ENCODE results near the gene KLC4.
"Not testable (repeated sequence)": the region's sequence is repeated elsewhere in the genome, so short reads cannot be mapped to it uniquely, and the experiment has no call there.

KLC4 gene

GRCh38 chr6:43090559-43090956, 31.1 kb downstream of the KLC4 start:
- in situ Hi-C loops (cut with HindIII; ENCODE audit: low sequenced_read_pairs), result no loop called here

GRCh38 chr6:43091020-43091419, 31.6 kb downstream of the KLC4 start:
- in situ Hi-C loops (cut with HindIII; ENCODE audit: low sequenced_read_pairs), result no loop called here

- in situ Hi-C loops (cut with HindIII; ENCODE audit: low sequenced_read_pairs), result no loop called here
Measured at GRCh38 chr6:43091436-43091991, 32.1 kb downstream of the KLC4 start.

- in situ Hi-C loops (cut with HindIII; ENCODE audit: low sequenced_read_pairs), result no loop called here
Measured at GRCh38 chr6:43092635-43093034, 33.2 kb downstream of the KLC4 start.

GRCh38 chr6:43093436-43094289, 34.2 kb downstream of the KLC4 start:
- in situ Hi-C loops (cut with HindIII; ENCODE audit: low sequenced_read_pairs), result no loop called here

GRCh38 chr6:43095939-43096338, 36.5 kb downstream of the KLC4 start:
- in situ Hi-C loops (cut with HindIII; ENCODE audit: low sequenced_read_pairs), result no loop called here

- in situ Hi-C loops (cut with HindIII; ENCODE audit: low sequenced_read_pairs), result no loop called here
Measured at GRCh38 chr6:43096451-43097097, 37.1 kb downstream of the KLC4 start.

GRCh38 chr6:43097098-43097489, 37.7 kb downstream of the KLC4 start:
- in situ Hi-C loops (cut with HindIII; ENCODE audit: low sequenced_read_pairs), result no loop called here

GRCh38 chr6:43097502-43097901, 38.1 kb downstream of the KLC4 start:
- in situ Hi-C loops (cut with HindIII; ENCODE audit: low sequenced_read_pairs), result no loop called here

GRCh38 chr6:43101497-43101896, 42.1 kb downstream of the KLC4 start:
- in situ Hi-C loops (cut with HindIII; ENCODE audit: low sequenced_read_pairs), result no loop called here

GRCh38 chr6:43103253-43103876, 43.9 kb downstream of the KLC4 start:
- in situ Hi-C loops (cut with HindIII; ENCODE audit: low sequenced_read_pairs), result no loop called here

GRCh38 chr6:43105538-43106222, 46.2 kb downstream of the KLC4 start:
- in situ Hi-C loops (cut with HindIII; ENCODE audit: low sequenced_read_pairs), result no loop called here

- in situ Hi-C loops (cut with HindIII; ENCODE audit: low sequenced_read_pairs), result no loop called here
Measured at GRCh38 chr6:43107344-43108062, 48.1 kb downstream of the KLC4 start.

- in situ Hi-C loops (cut with HindIII; ENCODE audit: low sequenced_read_pairs), result no loop called here
Measured at GRCh38 chr6:43113431-43114260, 54.2 kb downstream of the KLC4 start.

- in situ Hi-C loops (cut with HindIII; ENCODE audit: low sequenced_read_pairs), result no loop called here
Measured at GRCh38 chr6:43115365-43115764, 55.9 kb downstream of the KLC4 start.

- in situ Hi-C loops (cut with HindIII; ENCODE audit: low sequenced_read_pairs), result not testable (repeated sequence)
Measured at GRCh38 chr6:43117466-43117865, 58.0 kb downstream of the KLC4 start.

- in situ Hi-C loops (cut with HindIII; ENCODE audit: low sequenced_read_pairs), result no loop called here
Measured at GRCh38 chr6:43119482-43119881, 60.1 kb downstream of the KLC4 start.

GRCh38 chr6:43120101-43120763, 60.8 kb downstream of the KLC4 start:
- in situ Hi-C loops (cut with HindIII; ENCODE audit: low sequenced_read_pairs), result loop anchor here (5.0 kb wide), 1 partner anchor 88 kb away; no protein-coding TSS in a partner anchor

Data from endothelial cell of hepatic sinusoid (primary cell).